A673 (cell line): ENCODE data around the gene ARL3. TPM values are rescaled to one million over a fixed set of nuclear protein-coding genes. Genes with fewer than 3 reads are reported as not detected.

Source experiments
- BruUV-seq: library from RNA; stranded (reverse); fragments of 400-500 nt; replicated peaks from 2 replicates; lab custom pipeline; 2021; lab: Mats Ljungman, UMichigan
- CTCF ChIA-PET: fragments of 300-600 bp; sonication (Branson Sonifier 250); formaldehyde crosslinking; loops from one replicate; lab custom pipeline; 2022; ENCODE audit warnings: antibody characterized with exemption; lab: Charles Lee
- POLR2A ChIA-PET: fragments of 300-600 bp; sonication (Branson Sonifier 250); formaldehyde crosslinking; loops from one replicate; lab custom pipeline; 2022; ENCODE audit warnings: antibody characterized with exemption; ENCODE audit not compliant: low non-redundant PET; lab: Charles Lee
- DNase-seq: peaks from one replicate; pipeline ENCODE4 v3.0.0-alpha.2; 2015; ENCODE audit warnings: low spot score
- H3K27ac ChIP-seq: fragments of 200-600 bp; sonication (generic); 2 replicates; pipeline ENCODE4 v1.5.1; 2016; ENCODE audit warnings: mixed run types, low read depth, mild to moderate bottlenecking, mixed read lengths, antibody characterized with exemption, low read length; ENCODE audit not compliant: poor library complexity, severe bottlenecking
- H3K27me3 ChIP-seq: fragments of 200-600 bp; sonication (generic); replicated peaks from 2 replicates; pipeline ENCODE4 v1.6.1; 2017; ENCODE audit warnings: mixed run types, low read depth, mild to moderate bottlenecking, mixed read lengths, antibody characterized with exemption, low read length; ENCODE audit not compliant: insufficient read depth, poor library complexity
- H3K36me3 ChIP-seq: fragments of 200-600 bp; sonication (generic); 2 replicates; pipeline ENCODE4 v1.6.1; 2016; ENCODE audit warnings: mixed run types, mild to moderate bottlenecking, mixed read lengths, antibody characterized with exemption, low read length; ENCODE audit not compliant: insufficient read depth, poor library complexity, severe bottlenecking
- H3K4me1 ChIP-seq: fragments of 200-600 bp; sonication (generic); 2 replicates; pipeline ENCODE4 v1.6.1; 2017; ENCODE audit warnings: mixed run types, mild to moderate bottlenecking, mixed read lengths, antibody characterized with exemption, low read length; ENCODE audit not compliant: insufficient read depth, poor library complexity, severe bottlenecking
- H3K4me3 ChIP-seq: fragments of 200-600 bp; sonication (generic); 2 replicates; pipeline ENCODE4 v1.5.1; 2016; ENCODE audit warnings: low read depth, mixed run types, mild to moderate bottlenecking, mixed read lengths, low read length; ENCODE audit not compliant: poor library complexity, severe bottlenecking
- H3K9me3 ChIP-seq: fragments of 200-600 bp; sonication (generic); 2 replicates; pipeline ENCODE4 v1.6.1; 2016; ENCODE audit warnings: mixed run types, low read depth, mild to moderate bottlenecking, mixed read lengths, antibody characterized with exemption, low read length; ENCODE audit not compliant: poor library complexity, severe bottlenecking
- EZH2 ChIP-seq: fragments of 200-600 bp; sonication (generic); IDR thresholded peaks from 2 replicates; pipeline ENCODE4 v1.6.1; 2017; ENCODE audit warnings: borderline replicate concordance, low read depth, mild to moderate bottlenecking, mixed read lengths, antibody characterized with exemption, low read length; ENCODE audit not compliant: poor library complexity, severe bottlenecking
- intact Hi-C: fragments of 100-400 bp; cut with micrococcal nuclease; formaldehyde crosslinking; loops from one replicate; pipeline ENCODE4 v1.10.0; 2022; ENCODE audit not compliant: unreplicated experiment
- total RNA-seq: library from RNA; stranded (reverse); gene quantifications from 2 replicates; pipeline ENCODE4 v1.2.3, GENCODE V29; 2021
- TF ChIP-seq, protein P1 (sequence below): fragments of 300-800, 200-600 bp; sonication (generic); conservative IDR thresholded peaks from 2 replicates; pipeline ENCODE4 v1.5.1; 2017; ENCODE audit warnings: low read depth, mild to moderate bottlenecking, antibody characterized with exemption, low read length, moderate library complexity, mixed read lengths

ARL3 gene
- total RNA-seq, 1 experiment from 2014 or later, result 14.9 TPM

DNA sequence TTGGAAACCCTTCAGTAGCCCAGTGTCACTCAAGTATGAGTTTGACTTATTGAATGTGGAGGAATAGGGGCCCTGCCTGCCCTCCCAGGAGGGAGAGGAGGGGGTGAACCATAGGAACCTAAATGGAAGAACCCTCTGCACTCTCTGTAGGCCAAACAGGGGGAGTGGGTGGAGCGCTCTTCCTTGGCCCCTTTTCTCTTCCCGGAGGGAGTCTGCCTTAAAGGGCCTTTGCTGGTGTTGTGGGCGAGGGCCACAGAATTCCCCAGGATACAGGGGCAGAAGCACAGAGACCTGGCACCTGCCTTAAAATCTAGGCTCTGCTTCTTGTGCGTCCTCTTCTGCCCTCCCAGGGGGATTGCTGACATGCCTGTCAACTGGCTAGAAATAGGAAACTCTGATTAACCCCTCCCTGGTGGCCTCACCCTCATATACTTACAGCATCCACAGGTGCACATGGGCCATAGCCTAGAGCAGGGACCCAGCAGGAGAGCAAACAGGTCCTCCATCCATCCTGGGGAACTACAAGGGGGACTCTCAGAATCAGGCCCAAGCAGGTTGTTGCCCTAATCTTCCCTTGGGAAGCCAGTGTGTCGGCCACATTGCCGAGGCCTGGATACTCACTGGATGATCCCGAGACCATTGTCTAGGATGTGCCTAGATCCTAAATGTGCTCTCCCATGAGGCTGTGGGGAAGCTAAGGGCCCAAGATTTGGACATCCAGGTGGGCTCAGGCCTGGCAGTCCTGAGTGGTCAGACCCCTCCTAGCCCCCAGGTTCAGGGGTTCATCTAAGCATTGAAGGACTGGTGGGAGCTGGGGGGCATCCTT, 66.5 kb downstream of the ARL3 start:
- no peaks in the 10 kb centered on the region for H3K36me3 ChIP-seq
- H3K4me1 ChIP-seq, result peaks cover 14% of the 10 kb centered on the region
- H3K27ac ChIP-seq, result peak overlapping the region; percentile 88
- intact Hi-C loops, result loop anchor here (2.0 to 10.0 kb wide), 2 partner anchors 65 to 253 kb away; partner anchors contain the start of gene NFKB2
- no TSS peak for BruUV-seq
- CTCF ChIA-PET, result no interaction called here
- POLR2A ChIA-PET, result no interaction called here
- no peaks in the 10 kb centered on the region for H3K27me3 ChIP-seq
- no peak for DNase-seq
- no peaks in the 10 kb centered on the region for H3K9me3 ChIP-seq
- H3K4me3 ChIP-seq, result no peak overlapping the region
- TF ChIP-seq, protein P1, sequence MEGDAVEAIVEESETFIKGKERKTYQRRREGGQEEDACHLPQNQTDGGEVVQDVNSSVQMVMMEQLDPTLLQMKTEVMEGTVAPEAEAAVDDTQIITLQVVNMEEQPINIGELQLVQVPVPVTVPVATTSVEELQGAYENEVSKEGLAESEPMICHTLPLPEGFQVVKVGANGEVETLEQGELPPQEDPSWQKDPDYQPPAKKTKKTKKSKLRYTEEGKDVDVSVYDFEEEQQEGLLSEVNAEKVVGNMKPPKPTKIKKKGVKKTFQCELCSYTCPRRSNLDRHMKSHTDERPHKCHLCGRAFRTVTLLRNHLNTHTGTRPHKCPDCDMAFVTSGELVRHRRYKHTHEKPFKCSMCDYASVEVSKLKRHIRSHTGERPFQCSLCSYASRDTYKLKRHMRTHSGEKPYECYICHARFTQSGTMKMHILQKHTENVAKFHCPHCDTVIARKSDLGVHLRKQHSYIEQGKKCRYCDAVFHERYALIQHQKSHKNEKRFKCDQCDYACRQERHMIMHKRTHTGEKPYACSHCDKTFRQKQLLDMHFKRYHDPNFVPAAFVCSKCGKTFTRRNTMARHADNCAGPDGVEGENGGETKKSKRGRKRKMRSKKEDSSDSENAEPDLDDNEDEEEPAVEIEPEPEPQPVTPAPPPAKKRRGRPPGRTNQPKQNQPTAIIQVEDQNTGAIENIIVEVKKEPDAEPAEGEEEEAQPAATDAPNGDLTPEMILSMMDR, result no peak
- no peak for TF ChIP-seq EZH2

DNA sequence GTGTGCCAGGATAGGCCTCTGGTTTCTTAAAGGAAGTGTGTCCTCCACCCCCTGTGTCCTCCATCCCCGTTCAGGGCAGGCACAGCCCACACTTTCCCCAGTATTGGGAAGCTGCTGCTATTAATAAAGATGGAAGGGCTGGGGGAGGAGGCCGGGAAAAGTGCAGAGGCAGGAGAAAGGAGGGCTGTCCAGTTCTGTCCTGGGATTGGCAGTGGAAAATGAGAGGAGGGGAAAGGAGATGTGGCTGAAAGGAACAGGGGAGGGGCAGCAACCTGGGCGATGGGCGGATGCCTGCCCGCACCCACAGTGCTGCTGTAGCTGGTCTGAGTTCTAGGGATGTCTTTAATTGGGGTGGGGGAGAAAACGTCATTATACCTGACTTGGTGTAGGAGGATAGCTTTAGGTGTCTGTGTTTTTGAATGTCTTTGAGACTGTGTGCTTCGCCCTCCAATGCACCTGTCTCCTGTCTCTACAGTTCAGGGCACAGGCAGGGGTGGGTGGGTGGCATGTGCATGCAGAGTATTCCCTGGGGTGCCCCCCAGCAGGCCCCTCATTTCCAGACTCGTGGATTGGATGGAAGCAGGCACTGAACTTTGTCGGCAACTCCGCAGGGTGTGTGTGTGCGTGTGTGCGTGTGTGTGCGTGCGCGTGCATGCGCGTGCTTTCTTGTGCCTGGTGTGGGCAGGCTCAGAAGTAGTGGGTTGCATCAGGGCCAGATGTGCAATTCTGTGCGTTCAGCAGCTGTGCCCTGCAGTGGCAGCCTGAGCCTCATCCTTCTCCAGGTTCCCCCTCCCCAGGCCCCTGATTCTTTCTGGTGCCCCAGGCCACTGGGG, 67.4 kb downstream of the ARL3 start:
- H3K4me3 ChIP-seq, result peak overlapping the region; percentile 96
- no peaks in the 10 kb centered on the region for H3K27me3 ChIP-seq
- H3K9me3 ChIP-seq, result no peaks in the 10 kb centered on the region
- peaks cover 14% of the 10 kb centered on the region for H3K4me1 ChIP-seq
- TF ChIP-seq, protein P1, result no peak
- no peak for TF ChIP-seq EZH2
- peak; percentile 48 for DNase-seq
- ChIA-PET CTCF (no interaction called here), POLR2A (no interaction called here)
- no peaks in the 10 kb centered on the region for H3K36me3 ChIP-seq
- H3K27ac ChIP-seq, result peak overlapping the region; percentile 88
- intact Hi-C loops, result loop anchor here (2.0 to 10.0 kb wide), 2 partner anchors 66 to 252 kb away; partner anchors contain the start of gene NFKB2
- BruUV-seq, result no TSS peak

DNA sequence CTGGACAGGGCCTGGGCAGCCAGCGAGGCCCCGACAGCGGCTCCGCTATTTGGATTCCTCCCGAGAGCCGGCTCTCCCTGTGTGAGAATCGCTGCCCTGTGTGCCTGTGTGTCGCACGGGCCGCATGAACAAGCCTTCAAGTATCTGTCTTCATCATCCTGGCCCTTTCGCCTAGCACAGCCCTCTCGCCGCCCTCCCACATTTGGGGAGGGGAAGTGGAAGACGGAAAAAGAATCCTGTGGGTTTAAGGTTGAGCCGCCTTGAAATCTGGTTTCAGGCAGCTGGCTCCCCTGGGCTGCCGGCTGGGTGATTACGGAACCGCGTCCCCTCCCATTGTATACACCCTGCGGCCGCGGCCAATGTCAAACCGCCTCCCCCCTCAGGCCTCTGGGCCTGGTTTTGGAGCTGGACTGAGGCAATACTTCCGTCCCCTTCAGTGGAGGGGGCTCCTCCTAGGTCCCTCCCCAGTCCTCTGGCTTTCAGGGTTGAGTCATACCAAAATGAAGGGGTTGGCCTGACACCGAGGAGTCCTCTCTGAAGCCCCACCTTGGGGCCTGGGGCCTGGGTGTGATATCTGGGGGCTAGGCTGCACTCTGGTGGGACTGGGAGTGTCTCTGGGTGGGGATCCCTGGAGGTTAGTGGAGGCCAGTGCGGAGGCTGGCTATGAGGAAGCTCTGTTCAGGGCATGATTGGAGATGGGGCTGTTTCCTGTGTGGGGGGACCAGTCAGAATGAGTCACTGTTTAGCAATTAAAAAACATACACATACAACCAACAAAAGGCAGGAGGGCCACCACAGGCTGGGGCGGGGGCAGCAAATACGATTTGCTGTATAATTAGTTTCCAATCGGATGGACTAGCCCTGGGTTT, 68.2 kb downstream of the ARL3 start:
- Histone ChIP-seq H3K9me3 (no peaks in the 10 kb centered on the region), H3K27ac (peak overlapping the region; percentile 88), H3K4me3 (peak overlapping the region; percentile 96), H3K4me1 (peaks cover 14% of the 10 kb centered on the region), H3K36me3 (no peaks in the 10 kb centered on the region), H3K27me3 (no peaks in the 10 kb centered on the region)
- BruUV-seq, result TSS peak; percentile 23
- POLR2A ChIA-PET, result no interaction called here
- no peak for TF ChIP-seq EZH2
- TF ChIP-seq, protein P1, result no peak
- intact Hi-C loops, result loop anchor here (1.0 to 10.0 kb wide), 3 partner anchors 67 to 251 kb away; partner anchors contain the start of genes ACTR1A and NFKB2
- peak; percentile 73 for DNase-seq
- CTCF ChIA-PET, result interaction anchor here (1.2 kb wide), 1 partner anchor 68 kb away, joined by 3 read pairs; the partner anchor contains the start of genes ARL3 and SFXN2
